SK-N-SH (cell line): ENCODE data around the gene GOLGA3. TPM values are rescaled to one million over a fixed set of nuclear protein-coding genes. Genes with fewer than 3 reads are reported as not detected.
A peak's percentile ranks its signal among the peaks of the same experiment; 100 is the strongest.

Source experiments
- CTCF ChIA-PET: fragments of 300-600, 350-600 bp; formaldehyde crosslinking; extraction: SDS; loops from one replicate; lab custom pipeline; 2021; lab: Yijun Ruan, JAX
- POLR2A ChIA-PET: fragments of 350-600 bp; sonication (Branson Sonifier 250); formaldehyde crosslinking; extraction: SDS; loops from one replicate; lab custom pipeline; 2020; ENCODE audit warnings: antibody characterized with exemption, inconsistent platforms; lab: Yijun Ruan, JAX
- DNase-seq: peaks from one replicate; pipeline ENCODE4 v3.0.0; 2012
- H2AFZ ChIP-seq: fragments of 200-600 bp; sonication (generic); 2 replicates; pipeline ENCODE4 v1.8.1; 2016; ENCODE audit warnings: antibody characterized with exemption, mild to moderate bottlenecking, low read depth
- H3F3A ChIP-seq: fragments of 200-600 bp; sonication (generic); replicated peaks from 2 replicates; pipeline ENCODE3; 2016; ENCODE audit warnings: antibody characterized with exemption, mild to moderate bottlenecking; ENCODE audit not compliant: insufficient read depth
- H3K27ac ChIP-seq, 2 experiments: fragments of 200-500 bp in 1 of 2; fragments of 200-600 bp in 1 of 2; sonication (Bioruptor generic) in 1 of 2; sonication (generic), shearing (Covaris generic) in 1 of 2; 2 replicates each; pipeline versions ENCODE4 v1.5.1 to v1.6.1; 2014 to 2016; ENCODE audit warnings: low read depth in 2 of 2, inconsistent platforms in 1 of 2, low read length in 1 of 2, mild to moderate bottlenecking in 1 of 2, mixed read lengths in 1 of 2
- H3K27me3 ChIP-seq: fragments of 200-600 bp; sonication (generic), shearing (Covaris generic); 2 replicates; pipeline ENCODE4 v1.6.1; 2016; ENCODE audit warnings: mixed run types; ENCODE audit not compliant: insufficient read depth
- H3K36me3 ChIP-seq, 2 experiments: fragments of 200-500 bp in 1 of 2; fragments of 200-600 bp in 1 of 2; sonication (Bioruptor generic) in 1 of 2; sonication (generic) in 1 of 2; replicated peaks in 1 of 2; 2 replicates each; pipeline versions ENCODE3 to v1.5.1; 2014 to 2016; ENCODE audit warnings: low read length in 1 of 2, mild to moderate bottlenecking in 1 of 2; ENCODE audit not compliant: insufficient read depth in 2 of 2, control insufficient read depth in 1 of 2
- H3K4me1 ChIP-seq, 2 experiments: fragments of 200-500 bp in 1 of 2; fragments of 200-600 bp in 1 of 2; sonication (Bioruptor generic) in 1 of 2; sonication (generic), shearing (Covaris generic) in 1 of 2; 2 replicates each; pipeline versions ENCODE4 v1.5.1 to v1.6.1; 2014 to 2016; ENCODE audit warnings: low read depth in 1 of 2, low read length in 1 of 2, mixed run types in 1 of 2; ENCODE audit not compliant: insufficient read depth in 2 of 2, control insufficient read depth in 1 of 2
- H3K4me2 ChIP-seq: fragments of 200-600 bp; sonication (generic), shearing (Covaris generic); 2 replicates; pipeline ENCODE4 v1.6.1; 2017; ENCODE audit warnings: mixed run types
- H3K4me3 ChIP-seq, 2 experiments: fragments of 200-500 bp in 1 of 2; fragments of 200-600 bp in 1 of 2; sonication (Bioruptor generic) in 1 of 2; sonication (generic), shearing (Covaris generic) in 1 of 2; 2 replicates each; pipeline versions ENCODE4 v1.5.1 to v1.8.1; 2014 to 2016; ENCODE audit warnings: low read depth in 2 of 2, inconsistent platforms in 1 of 2, low read length in 1 of 2, mild to moderate bottlenecking in 1 of 2, mixed read lengths in 1 of 2, moderate library complexity in 1 of 2
- H3K79me2 ChIP-seq: fragments of 200-600 bp; sonication (generic); 2 replicates; pipeline ENCODE4 v1.8.1; 2017; ENCODE audit warnings: mild to moderate bottlenecking; ENCODE audit not compliant: insufficient read depth
- H3K9ac ChIP-seq: fragments of 200-600 bp; sonication (generic); 2 replicates; pipeline ENCODE4 v1.6.1; 2017; ENCODE audit warnings: mixed run types
- H3K9me2 ChIP-seq: fragments of 200-600 bp; sonication (generic); 2 replicates; pipeline ENCODE4 v1.6.1; 2017; ENCODE audit warnings: mixed run types
- H3K9me3 ChIP-seq: fragments of 200-600 bp; sonication (generic); 2 replicates; pipeline ENCODE4 v1.6.1; 2017; ENCODE audit warnings: mixed run types, mild to moderate bottlenecking, moderate library complexity
- H4K20me1 ChIP-seq: fragments of 200-600 bp; sonication (generic); 2 replicates; pipeline ENCODE4 v1.6.1; 2017; ENCODE audit warnings: mild to moderate bottlenecking, mixed run types; ENCODE audit not compliant: insufficient read depth
- CHD2 ChIP-seq: fragments of 150-350 bp; IDR thresholded peaks from 2 replicates; pipeline ENCODE4 v1.6.1; 2018; ENCODE audit warnings: low read length; ENCODE audit not compliant: partially characterized antibody
- ELF1 ChIP-seq: IDR thresholded peaks from 2 replicates; pipeline ENCODE4 v1.4.0; 2012
- EP300 ChIP-seq, 2 experiments: IDR thresholded peaks; 2 replicates each; pipeline versions ENCODE4 v1.4.0 to v1.6.1; 2012; ENCODE audit warnings: borderline replicate concordance in 1 of 2, low read depth in 1 of 2, low read length in 1 of 2
- FOXJ3 ChIP-seq: sonication (generic); formaldehyde crosslinking; IDR thresholded peaks from 2 replicates; pipeline ENCODE4 v1.5.1; 2020; ENCODE audit warnings: mild to moderate bottlenecking, missing genetic modification reagents
- FOXM1 ChIP-seq: IDR thresholded peaks from 2 replicates; pipeline ENCODE4 v1.4.0; 2012; ENCODE audit warnings: low read depth, mild to moderate bottlenecking
- GABPA ChIP-seq: IDR thresholded peaks from 2 replicates; pipeline ENCODE4 v1.4.0; 2012; ENCODE audit warnings: low read depth, mild to moderate bottlenecking
- GATA2 ChIP-seq: sonication (generic); formaldehyde crosslinking; IDR thresholded peaks from 2 replicates; pipeline ENCODE4 v1.5.0; 2020; ENCODE audit warnings: mild to moderate bottlenecking, missing genetic modification reagents
- JUND ChIP-seq: IDR thresholded peaks from 2 replicates; pipeline ENCODE4 v1.4.0; 2012
- MEF2A ChIP-seq: IDR thresholded peaks from 2 replicates; pipeline ENCODE4 v1.4.0; 2012; ENCODE audit warnings: low read depth, borderline replicate concordance
- MXI1 ChIP-seq: IDR thresholded peaks from 2 replicates; pipeline ENCODE4 v1.6.1; 2012; ENCODE audit warnings: mild to moderate bottlenecking, low read depth, low read length, improper control_type of control experiment
- NFIC ChIP-seq: IDR thresholded peaks from 2 replicates; pipeline ENCODE4 v1.4.0; 2012; ENCODE audit warnings: borderline replicate concordance
- NRF1 ChIP-seq: IDR thresholded peaks from 2 replicates; pipeline ENCODE4 v1.6.1; 2012; ENCODE audit warnings: low read depth, mild to moderate bottlenecking, low read length
- RAD21 ChIP-seq: IDR thresholded peaks from 2 replicates; pipeline ENCODE4 v1.6.1; 2012; ENCODE audit warnings: mild to moderate bottlenecking, low read length
- RCOR1 ChIP-seq: fragments of 150-350 bp; IDR thresholded peaks from 2 replicates; pipeline ENCODE4 v1.6.1; 2017; ENCODE audit warnings: antibody characterized with exemption, low read length
- RFX5 ChIP-seq: IDR thresholded peaks from 2 replicates; pipeline ENCODE4 v1.6.1; 2012; ENCODE audit warnings: mild to moderate bottlenecking, improper control_type of control experiment, low read length
- RXRA ChIP-seq: IDR thresholded peaks from 2 replicates; pipeline ENCODE4 v1.4.0; 2012; ENCODE audit warnings: low read depth, mild to moderate bottlenecking, borderline replicate concordance
- SMC3 ChIP-seq: IDR thresholded peaks from 2 replicates; pipeline ENCODE4 v1.6.1; 2012; ENCODE audit warnings: low read depth, low read length, improper control_type of control experiment
- TAF1 ChIP-seq: IDR thresholded peaks from 2 replicates; pipeline ENCODE4 v1.6.1; 2012; ENCODE audit warnings: low read depth, mild to moderate bottlenecking, low read length, moderate library complexity, borderline replicate concordance
- TCF12 ChIP-seq: IDR thresholded peaks from 2 replicates; pipeline ENCODE4 v1.4.0; 2012
- TEAD4 ChIP-seq: IDR thresholded peaks from 2 replicates; pipeline ENCODE4 v1.4.0; 2012; ENCODE audit warnings: mild to moderate bottlenecking, borderline replicate concordance; ENCODE audit not compliant: insufficient read depth
- YY1 ChIP-seq: IDR thresholded peaks from 2 replicates; pipeline ENCODE4 v1.4.0; 2012; ENCODE audit warnings: low read depth, mild to moderate bottlenecking
- WGBS: methylation state at CpG from one replicate; pipeline ENCODE4 v1.1.6; 2017; ENCODE audit warnings: low lambda C conversion rate; 5-methylcytosine and 5-hydroxymethylcytosine counted together
- polyA plus RNA-seq, 3 experiments: library from polyadenylated mRNA; depleted of rRNA; stranded (reverse); fragments of >200 nt; gene quantifications; 2 replicates each; pipeline ENCODE4 v1.2.3, GENCODE V29; 2012
- TF ChIP-seq, protein P1 (sequence below): fragments of 150-350 bp; IDR thresholded peaks from 2 replicates; pipeline ENCODE4 v1.6.1; 2016; ENCODE audit warnings: mild to moderate bottlenecking, low read depth, low read length
- TF ChIP-seq, protein P2 (sequence below): IDR thresholded peaks from 2 replicates; pipeline ENCODE4 v1.4.0; 2012; ENCODE audit warnings: low read depth
- TF ChIP-seq, protein P3 (sequence below): IDR thresholded peaks from 2 replicates; pipeline ENCODE4 v1.6.1; 2012; ENCODE audit warnings: mild to moderate bottlenecking, low read depth, low read length, moderate library complexity

Gene GOLGA3, protein sequence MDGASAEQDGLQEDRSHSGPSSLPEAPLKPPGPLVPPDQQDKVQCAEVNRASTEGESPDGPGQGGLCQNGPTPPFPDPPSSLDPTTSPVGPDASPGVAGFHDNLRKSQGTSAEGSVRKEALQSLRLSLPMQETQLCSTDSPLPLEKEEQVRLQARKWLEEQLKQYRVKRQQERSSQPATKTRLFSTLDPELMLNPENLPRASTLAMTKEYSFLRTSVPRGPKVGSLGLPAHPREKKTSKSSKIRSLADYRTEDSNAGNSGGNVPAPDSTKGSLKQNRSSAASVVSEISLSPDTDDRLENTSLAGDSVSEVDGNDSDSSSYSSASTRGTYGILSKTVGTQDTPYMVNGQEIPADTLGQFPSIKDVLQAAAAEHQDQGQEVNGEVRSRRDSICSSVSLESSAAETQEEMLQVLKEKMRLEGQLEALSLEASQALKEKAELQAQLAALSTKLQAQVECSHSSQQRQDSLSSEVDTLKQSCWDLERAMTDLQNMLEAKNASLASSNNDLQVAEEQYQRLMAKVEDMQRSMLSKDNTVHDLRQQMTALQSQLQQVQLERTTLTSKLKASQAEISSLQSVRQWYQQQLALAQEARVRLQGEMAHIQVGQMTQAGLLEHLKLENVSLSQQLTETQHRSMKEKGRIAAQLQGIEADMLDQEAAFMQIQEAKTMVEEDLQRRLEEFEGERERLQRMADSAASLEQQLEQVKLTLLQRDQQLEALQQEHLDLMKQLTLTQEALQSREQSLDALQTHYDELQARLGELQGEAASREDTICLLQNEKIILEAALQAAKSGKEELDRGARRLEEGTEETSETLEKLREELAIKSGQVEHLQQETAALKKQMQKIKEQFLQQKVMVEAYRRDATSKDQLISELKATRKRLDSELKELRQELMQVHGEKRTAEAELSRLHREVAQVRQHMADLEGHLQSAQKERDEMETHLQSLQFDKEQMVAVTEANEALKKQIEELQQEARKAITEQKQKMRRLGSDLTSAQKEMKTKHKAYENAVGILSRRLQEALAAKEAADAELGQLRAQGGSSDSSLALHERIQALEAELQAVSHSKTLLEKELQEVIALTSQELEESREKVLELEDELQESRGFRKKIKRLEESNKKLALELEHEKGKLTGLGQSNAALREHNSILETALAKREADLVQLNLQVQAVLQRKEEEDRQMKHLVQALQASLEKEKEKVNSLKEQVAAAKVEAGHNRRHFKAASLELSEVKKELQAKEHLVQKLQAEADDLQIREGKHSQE (N-terminal part only)
- 16.9 and 18.0 TPM in 2 replicates for polyA plus RNA-seq (2012; rRNA removed)
- 10.1 and 11.8 TPM in 2 replicates for polyA plus RNA-seq (2012; cell fraction: cytosol; rRNA removed)
- polyA plus RNA-seq (2012; cell fraction: nucleus; rRNA removed), result 47.4 and 59.6 TPM in 2 replicates

GRCh38 chr12:132828706-132829534, at the start of gene GOLGA3:
GOLGA3 (minus strand) TSS chr12:132828869; CDS start chr12:132822128, 6,741 bp downstream.
- DNase-seq, result peak; percentile 99
- POLR2A ChIA-PET, result interaction anchor here (0.6 to 0.9 kb wide), 3 partner anchors 11 to 178 kb away, joined by 3 read pairs; no protein-coding TSS in a partner anchor
- Histone ChIP-seq H3K9me2 (no peaks in the 10 kb centered on the region), H3K27me3 (no peaks in the 10 kb centered on the region), H3K9ac (peak within 1 kb of the TSS; percentile 92), H3K4me2 (peak within 1 kb of the TSS; percentile 87), H3K79me2 (peaks cover 46% of the 10 kb centered on the region), H3K4me1 (peaks cover 8 to 15% of the 10 kb centered on the region in 2 experiments; a peak in 2 of 4 replicates), H2AFZ (peak within 1 kb of the TSS; percentile 93), H3K36me3 (peaks cover 39 to 40% of the 10 kb centered on the region in 2 experiments), H3K9me3 (no peaks in the 10 kb centered on the region), H3F3A (peaks cover 4% of the 10 kb centered on the region), H4K20me1 (peaks cover 34% of the 10 kb centered on the region), H3K4me3 (peak within 1 kb of the TSS; percentile 91 to 94), H3K27ac (peak within 1 kb of the TSS; percentile 95 to 98)
- WGBS, result 15% methylated on average over 19 of the region's 78 CpGs
- CTCF ChIA-PET, result interaction anchor here (0.6 kb wide), 1 partner anchor 165 kb away, joined by 3 read pairs; no protein-coding TSS in a partner anchor
- TF ChIP-seq MXI1 (peak; percentile 41; the same call in 1 of the 2 replicates), RCOR1 (no peak), ELF1 (peak; percentile 90), RFX5 (no peak), EP300 (IDR thresholded peaks at IDR 0.05; ENCODE audit: borderline replicate concordance in 1 of 2, low read depth in 1 of 2, low read length in 1 of 2) (no peak), NFIC (no peak), RXRA (no peak), TAF1 (peak; percentile 84), MEF2A (no peak), TEAD4 (no peak), YY1 (no peak; the same call in 1 of the 2 replicates), GABPA (peak; percentile 91), FOXJ3 (CRISPR knock-in tag) (no peak), SMC3 (no peak), GATA2 (CRISPR knock-in tag) (no peak), TCF12 (no peak), CHD2 (no peak), RAD21 (no peak), NRF1 (no peak), FOXM1 (no peak), JUND (peak; percentile 20; the same call in 1 of the 2 replicates)
- TF ChIP-seq, protein P1, sequence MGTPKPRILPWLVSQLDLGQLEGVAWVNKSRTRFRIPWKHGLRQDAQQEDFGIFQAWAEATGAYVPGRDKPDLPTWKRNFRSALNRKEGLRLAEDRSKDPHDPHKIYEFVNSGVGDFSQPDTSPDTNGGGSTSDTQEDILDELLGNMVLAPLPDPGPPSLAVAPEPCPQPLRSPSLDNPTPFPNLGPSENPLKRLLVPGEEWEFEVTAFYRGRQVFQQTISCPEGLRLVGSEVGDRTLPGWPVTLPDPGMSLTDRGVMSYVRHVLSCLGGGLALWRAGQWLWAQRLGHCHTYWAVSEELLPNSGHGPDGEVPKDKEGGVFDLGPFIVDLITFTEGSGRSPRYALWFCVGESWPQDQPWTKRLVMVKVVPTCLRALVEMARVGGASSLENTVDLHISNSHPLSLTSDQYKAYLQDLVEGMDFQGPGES, result 0 out of 2 replicates have a peak, but pooled peaks have one; percentile 23
- TF ChIP-seq, protein P2, sequence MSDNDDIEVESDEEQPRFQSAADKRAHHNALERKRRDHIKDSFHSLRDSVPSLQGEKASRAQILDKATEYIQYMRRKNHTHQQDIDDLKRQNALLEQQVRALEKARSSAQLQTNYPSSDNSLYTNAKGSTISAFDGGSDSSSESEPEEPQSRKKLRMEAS, result peak; percentile 17
- TF ChIP-seq, protein P3, sequence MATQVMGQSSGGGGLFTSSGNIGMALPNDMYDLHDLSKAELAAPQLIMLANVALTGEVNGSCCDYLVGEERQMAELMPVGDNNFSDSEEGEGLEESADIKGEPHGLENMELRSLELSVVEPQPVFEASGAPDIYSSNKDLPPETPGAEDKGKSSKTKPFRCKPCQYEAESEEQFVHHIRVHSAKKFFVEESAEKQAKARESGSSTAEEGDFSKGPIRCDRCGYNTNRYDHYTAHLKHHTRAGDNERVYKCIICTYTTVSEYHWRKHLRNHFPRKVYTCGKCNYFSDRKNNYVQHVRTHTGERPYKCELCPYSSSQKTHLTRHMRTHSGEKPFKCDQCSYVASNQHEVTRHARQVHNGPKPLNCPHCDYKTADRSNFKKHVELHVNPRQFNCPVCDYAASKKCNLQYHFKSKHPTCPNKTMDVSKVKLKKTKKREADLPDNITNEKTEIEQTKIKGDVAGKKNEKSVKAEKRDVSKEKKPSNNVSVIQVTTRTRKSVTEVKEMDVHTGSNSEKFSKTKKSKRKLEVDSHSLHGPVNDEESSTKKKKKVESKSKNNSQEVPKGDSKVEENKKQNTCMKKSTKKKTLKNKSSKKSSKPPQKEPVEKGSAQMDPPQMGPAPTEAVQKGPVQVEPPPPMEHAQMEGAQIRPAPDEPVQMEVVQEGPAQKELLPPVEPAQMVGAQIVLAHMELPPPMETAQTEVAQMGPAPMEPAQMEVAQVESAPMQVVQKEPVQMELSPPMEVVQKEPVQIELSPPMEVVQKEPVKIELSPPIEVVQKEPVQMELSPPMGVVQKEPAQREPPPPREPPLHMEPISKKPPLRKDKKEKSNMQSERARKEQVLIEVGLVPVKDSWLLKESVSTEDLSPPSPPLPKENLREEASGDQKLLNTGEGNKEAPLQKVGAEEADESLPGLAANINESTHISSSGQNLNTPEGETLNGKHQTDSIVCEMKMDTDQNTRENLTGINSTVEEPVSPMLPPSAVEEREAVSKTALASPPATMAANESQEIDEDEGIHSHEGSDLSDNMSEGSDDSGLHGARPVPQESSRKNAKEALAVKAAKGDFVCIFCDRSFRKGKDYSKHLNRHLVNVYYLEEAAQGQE, result no peak
